Fibroblast of lung (primary cell): ENCODE data around the gene CD300H. TPM values are rescaled to one million over a fixed set of nuclear protein-coding genes. Genes with fewer than 3 reads are reported as not detected.
"Not testable (repeated sequence)": the region's sequence is repeated elsewhere in the genome, so short reads cannot be mapped to it uniquely, and the experiment has no call there.

Experiments
- DNase-seq, 2 donors: peaks; one replicate each; pipeline versions ENCODE4 v3.0.0 to v3.0.0-alpha.2; 2010; ENCODE audit warnings: low read depth in 2 of 2
- H2AFZ ChIP-seq: 2 replicates; pipeline ENCODE4 v1.5.1; 2012; ENCODE audit warnings: low read length, control low read depth, inconsistent platforms
- H3K27ac ChIP-seq: 2 replicates; pipeline ENCODE4 v1.5.1; 2011; ENCODE audit warnings: low read length, control low read depth; ENCODE audit not compliant: insufficient read depth
- H3K27me3 ChIP-seq: 2 replicates; pipeline ENCODE4 v1.5.1; 2011; ENCODE audit warnings: mild to moderate bottlenecking, low read length; ENCODE audit not compliant: control insufficient read depth, insufficient read depth
- H3K36me3 ChIP-seq: 2 replicates; pipeline ENCODE4 v1.5.1; 2011; ENCODE audit warnings: low read length; ENCODE audit not compliant: control insufficient read depth, insufficient read depth
- H3K4me1 ChIP-seq: 2 replicates; pipeline ENCODE4 v1.5.1; 2011; ENCODE audit warnings: low read length; ENCODE audit not compliant: control insufficient read depth, insufficient read depth; ENCODE audit errors: extremely low read depth
- H3K4me2 ChIP-seq: 2 replicates; pipeline ENCODE4 v1.5.1; 2011; ENCODE audit warnings: low read length, control low read depth; ENCODE audit not compliant: insufficient read depth; ENCODE audit errors: extremely low read depth
- H3K4me3 ChIP-seq, 4 experiments: fragments of 200-600 bp in 1 of 4; sonication (generic) in 1 of 4; replicated peaks in 1 of 4; 2 replicates each; pipeline ENCODE4 v1.5.1; 2011 to 2016; ENCODE audit warnings: low read length in 4 of 4, low read depth in 3 of 4, mild to moderate bottlenecking in 3 of 4, control low read depth in 2 of 4, inconsistent platforms in 1 of 4, mixed read lengths in 1 of 4; ENCODE audit not compliant: insufficient read depth in 1 of 4; ENCODE audit errors: control extremely low read depth in 1 of 4
- H3K79me2 ChIP-seq: 2 replicates; pipeline ENCODE4 v1.5.1; 2012; ENCODE audit warnings: mild to moderate bottlenecking, low read length, inconsistent platforms; ENCODE audit not compliant: control insufficient read depth, insufficient read depth
- H3K9ac ChIP-seq: 2 replicates; pipeline ENCODE4 v1.5.1; 2011; ENCODE audit warnings: mild to moderate bottlenecking, low read length, control low read depth; ENCODE audit not compliant: insufficient read depth
- H3K9me3 ChIP-seq: 2 replicates; pipeline ENCODE4 v1.5.1; 2012; ENCODE audit warnings: low read depth, low read length; ENCODE audit not compliant: control insufficient read depth, insufficient read depth
- H4K20me1 ChIP-seq: 2 replicates; pipeline ENCODE4 v1.5.1; 2011; ENCODE audit warnings: low read length; ENCODE audit not compliant: control insufficient read depth, insufficient read depth; ENCODE audit errors: extremely low read depth
- CTCF ChIP-seq, 2 donors: IDR thresholded peaks in 1 of 2; conservative IDR thresholded peaks in 1 of 2; 1 replicate in 1 of 2; 2 replicates in 1 of 2; pipeline ENCODE4 v1.5.1; 2011 to 2012; ENCODE audit warnings: low read length in 2 of 2, control low read depth in 1 of 2, inconsistent platforms in 1 of 2, low read depth in 1 of 2, mild to moderate bottlenecking in 1 of 2
- EZH2 ChIP-seq: IDR thresholded peaks from 2 replicates; pipeline ENCODE4 v1.5.1; 2012; ENCODE audit warnings: low read length, control low read depth, mild to moderate bottlenecking; ENCODE audit errors: missing control alignments
- polyA plus RNA-seq, 2 donors: library from polyadenylated mRNA; depleted of rRNA in 1 of 2; stranded (reverse) in 1 of 2; unstranded in 1 of 2; fragments of >200 nt; gene quantifications; 2 replicates each; pipeline ENCODE4 v1.2.1, GENCODE V29; 2011 to 2012; ENCODE audit warnings: missing spikeins in 1 of 2
- total RNA-seq: library from RNA; depleted of rRNA; stranded (reverse); fragments of >200 nt; gene quantifications from 2 replicates; pipeline ENCODE4 v1.2.1, GENCODE V29; 2014

CD300H gene
- total and polyA plus RNA-seq, 2 donors (not counting 1 experiment from before 2014, with no cell fraction given), result not detected

- Histone ChIP-seq H2AFZ (no peak overlapping the region), H3K79me2 (no peaks in the 10 kb centered on the region), H3K4me3 (no peak overlapping the region), H3K27me3 (no peaks in the 10 kb centered on the region), H4K20me1 (no peaks in the 10 kb centered on the region), H3K36me3 (no peaks in the 10 kb centered on the region), H3K27ac (no peak overlapping the region), H3K9me3 (no peaks in the 10 kb centered on the region), H3K4me2 (no peak overlapping the region), H3K9ac (no peak overlapping the region), H3K4me1 (no peaks in the 10 kb centered on the region)
- no peak for DNase-seq
- TF ChIP-seq CTCF (conservative IDR thresholded peaks at IDR 0.05 in 1 of 2, IDR thresholded peaks at IDR 0.05 in 1 of 2; ENCODE audit: low read depth in 1 of 2, low read length in 2 of 2), result no peak
- TF ChIP-seq EZH2, result no peak
These were observed 11.7 kb upstream of the CD300H start for GRCh38 chr17:74578979-74579378.

DNA sequence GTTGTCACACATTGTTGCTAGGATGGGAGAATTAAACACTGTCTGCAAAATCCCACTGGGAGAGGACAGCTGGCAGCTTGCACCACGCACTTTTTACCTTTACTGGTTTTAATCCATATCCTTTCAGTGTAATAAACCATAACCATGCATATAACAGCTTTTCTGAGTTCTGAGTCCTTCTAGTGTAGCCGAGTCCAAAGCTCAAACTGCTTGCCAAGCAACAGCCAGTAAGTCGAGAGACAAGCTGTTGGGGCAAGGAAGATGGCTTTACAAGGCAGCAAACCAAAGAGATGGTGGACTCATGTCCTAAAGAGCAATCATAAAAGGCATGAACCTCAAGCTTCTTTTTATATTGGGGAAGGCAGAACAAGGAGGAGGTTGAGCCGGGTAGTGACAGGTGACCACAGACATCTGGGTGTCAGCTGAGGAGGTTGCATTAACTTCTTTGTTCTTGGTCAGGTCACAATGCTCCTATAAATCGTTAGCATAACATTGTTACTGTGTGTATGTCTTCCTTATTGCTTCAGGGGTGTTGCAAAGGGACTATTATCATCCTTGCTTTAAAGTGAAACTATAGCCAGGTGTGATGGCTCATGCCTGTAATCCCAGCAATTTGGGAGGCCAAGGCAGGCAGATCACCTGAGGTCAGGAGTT, 7.3 kb upstream of the CD300H start:
- Histone ChIP-seq H3K79me2 (no peaks in the 10 kb centered on the region), H3K27ac (no peak overlapping the region), H3K9me3 (no peaks in the 10 kb centered on the region), H3K4me2 (no peak overlapping the region), H3K9ac (no peak overlapping the region), H3K27me3 (no peaks in the 10 kb centered on the region), H2AFZ (no peak overlapping the region), H3K4me1 (no peaks in the 10 kb centered on the region), H3K4me3 (no peak overlapping the region), H3K36me3 (no peaks in the 10 kb centered on the region), H4K20me1 (no peaks in the 10 kb centered on the region)
- no peak for DNase-seq
- TF ChIP-seq EZH2 (no peak), CTCF (conservative IDR thresholded peaks at IDR 0.05 in 1 of 2, IDR thresholded peaks at IDR 0.05 in 1 of 2; ENCODE audit: low read depth in 1 of 2, low read length in 2 of 2) (no peak)

GRCh38 chr17:74573635-74574034, 6.3 kb upstream of the CD300H start:
- not testable (repeated sequence) for H3K9me3 ChIP-seq, H3K4me2 ChIP-seq, H2AFZ ChIP-seq, H4K20me1 ChIP-seq, H3K79me2 ChIP-seq, H3K4me1 ChIP-seq, H3K4me3 ChIP-seq, H3K36me3 ChIP-seq, H3K27me3 ChIP-seq, H3K27ac ChIP-seq, H3K9ac ChIP-seq
- DNase-seq, result peak in 1 of 2 donors; percentile 32
